Vagina (tissue), 2 donors: Measurements from ENCODE around the gene C14orf119.

ENCODE experiments used
- POLR2A ChIP-seq, 2 donors: fragments of 450-650 bp; IDR thresholded peaks; one replicate each; pipeline ENCODE4 v1.6.1; 2017; ENCODE audit warnings: antibody characterized with exemption in 2 of 2, mild to moderate bottlenecking in 2 of 2, moderate library complexity in 2 of 2
- POLR2AphosphoS5 ChIP-seq, 2 donors: sonication (generic); formaldehyde crosslinking; IDR thresholded peaks; one replicate each; pipeline ENCODE4 v1.9.0; 2017; ENCODE audit warnings: antibody characterized with exemption in 2 of 2, mild to moderate bottlenecking in 2 of 2, low read depth in 1 of 2; ENCODE audit not compliant: insufficient read depth in 1 of 2
- TF ChIP-seq, protein P1 (sequence below), 3 experiments: fragments of 450-650 bp in 2 of 3; fragments of 200-600 bp in 1 of 3; sonication (generic) in 1 of 3; IDR thresholded peaks; one replicate each; pipeline ENCODE4 v1.5.1; 2017 to 2019; ENCODE audit warnings: antibody characterized with exemption in 3 of 3, mild to moderate bottlenecking in 2 of 3, moderate library complexity in 2 of 3

DNA sequence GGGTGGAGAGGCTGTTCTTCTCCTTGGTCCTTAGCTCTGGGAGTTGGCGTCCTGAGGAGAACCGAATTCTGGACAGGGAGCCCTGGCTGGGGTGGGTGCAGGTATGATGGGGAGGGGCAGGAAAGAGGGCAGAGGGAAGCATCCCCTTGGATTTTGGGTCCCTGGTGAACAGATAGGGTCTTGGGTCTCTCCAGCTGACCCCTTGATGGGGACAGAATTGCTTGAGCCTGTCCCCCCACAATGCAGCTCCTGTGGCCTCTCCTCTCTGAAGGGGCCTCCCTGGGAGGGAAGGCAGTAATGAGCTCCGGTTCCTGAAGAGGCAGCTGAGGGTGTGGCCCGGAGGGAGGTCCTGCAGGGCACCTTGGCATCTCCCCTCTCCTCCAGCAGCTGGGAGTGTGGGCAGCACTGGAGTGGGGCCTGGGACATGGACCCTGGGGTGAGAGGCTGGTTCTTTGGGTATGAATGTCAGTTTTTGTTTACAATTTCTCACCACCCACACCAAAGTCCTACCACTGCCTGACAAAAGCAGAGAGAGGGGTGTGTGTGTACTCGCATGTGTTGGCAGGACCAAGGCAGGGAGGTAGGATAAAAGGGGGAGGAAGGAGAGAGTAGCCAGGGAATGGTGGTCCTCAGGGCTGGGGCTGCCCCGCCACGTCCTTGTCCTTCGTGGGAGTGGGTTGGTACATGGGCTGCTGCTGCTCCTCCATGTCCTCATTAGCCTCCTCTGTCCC lies 31.4 kb downstream of the C14orf119 start:
- no peak for TF ChIP-seq POLR2A (IDR thresholded peaks at IDR 0.05)
- TF ChIP-seq, protein P1, sequence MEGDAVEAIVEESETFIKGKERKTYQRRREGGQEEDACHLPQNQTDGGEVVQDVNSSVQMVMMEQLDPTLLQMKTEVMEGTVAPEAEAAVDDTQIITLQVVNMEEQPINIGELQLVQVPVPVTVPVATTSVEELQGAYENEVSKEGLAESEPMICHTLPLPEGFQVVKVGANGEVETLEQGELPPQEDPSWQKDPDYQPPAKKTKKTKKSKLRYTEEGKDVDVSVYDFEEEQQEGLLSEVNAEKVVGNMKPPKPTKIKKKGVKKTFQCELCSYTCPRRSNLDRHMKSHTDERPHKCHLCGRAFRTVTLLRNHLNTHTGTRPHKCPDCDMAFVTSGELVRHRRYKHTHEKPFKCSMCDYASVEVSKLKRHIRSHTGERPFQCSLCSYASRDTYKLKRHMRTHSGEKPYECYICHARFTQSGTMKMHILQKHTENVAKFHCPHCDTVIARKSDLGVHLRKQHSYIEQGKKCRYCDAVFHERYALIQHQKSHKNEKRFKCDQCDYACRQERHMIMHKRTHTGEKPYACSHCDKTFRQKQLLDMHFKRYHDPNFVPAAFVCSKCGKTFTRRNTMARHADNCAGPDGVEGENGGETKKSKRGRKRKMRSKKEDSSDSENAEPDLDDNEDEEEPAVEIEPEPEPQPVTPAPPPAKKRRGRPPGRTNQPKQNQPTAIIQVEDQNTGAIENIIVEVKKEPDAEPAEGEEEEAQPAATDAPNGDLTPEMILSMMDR (IDR thresholded peaks at IDR 0.05), result no peak
- no peak for TF ChIP-seq POLR2AphosphoS5 (IDR thresholded peaks at IDR 0.05; ENCODE audit: insufficient read depth in 1 of 2, low read depth in 1 of 2)
